ENCODE measurements around the gene CRB1.

The CRB1 gene

GRCh38 chr1:197440715-197441114 lies 172.7 kb downstream of the CRB1 start:
- Histone ChIP-seq H2AK5ac (ENCODE audit: low read depth, low read length) (no peak overlapping the region), H2AFZ (ENCODE audit: low read length) (no peak overlapping the region), H2BK120ac (ENCODE audit: low read depth, low read length) (no peak overlapping the region), H3K27me3 (ENCODE audit: control insufficient read depth in 3 of 3, insufficient read depth in 3 of 3, low read depth in 1 of 3, low read length in 3 of 3) (no peaks in the 10 kb centered on the region), H2BK12ac (ENCODE audit: low read length) (no peak overlapping the region), H2BK15ac (ENCODE audit: low read length) (no peak overlapping the region), H3K4me3 (ENCODE audit: low read length in 2 of 2) (no peak overlapping the region), H3K79me1 (ENCODE audit: low read depth, low read length) (no peaks in the 10 kb centered on the region), H2BK5ac (ENCODE audit: low read length) (no peak overlapping the region), H3K9ac (ENCODE audit: low read depth, low read length, poor library complexity) (no peak overlapping the region), H4K91ac (ENCODE audit: low read depth, low read length, poor library complexity) (no peak overlapping the region), H3K9me3 (replicated peaks in 1 of 2; ENCODE audit: control insufficient read depth in 2 of 2, insufficient read depth in 1 of 2, low read depth in 1 of 2, low read length in 2 of 2) (no peaks in the 10 kb centered on the region), H3K4me1 (ENCODE audit: control insufficient read depth in 2 of 2, insufficient read depth in 1 of 2, low read depth in 1 of 2, low read length in 2 of 2) (peaks cover 3 to 30% of the 10 kb centered on the region in 2 donors), H3K14ac (ENCODE audit: low read length) (no peak overlapping the region), H3K27ac (replicated peaks; ENCODE audit: low read length) (no peak overlapping the region), H3K36me3 (replicated peaks in 1 of 2; ENCODE audit: control insufficient read depth in 2 of 2, insufficient read depth in 2 of 2, low read length in 2 of 2) (no peaks in the 10 kb centered on the region), H3K23ac (ENCODE audit: low read depth, low read length, poor library complexity) (no peak overlapping the region), H4K8ac (ENCODE audit: low read depth, low read length) (no peak overlapping the region), H3K18ac (ENCODE audit: low read length) (no peak overlapping the region), H3K4ac (ENCODE audit: low read length) (no peak overlapping the region), H3K4me2 (ENCODE audit: insufficient read depth, low read length, poor library complexity, severe bottlenecking) (no peak overlapping the region)
- no CpG with 5 or more reads among the region's 2 CpGs for WGBS, 2 donors (ENCODE audit: extremely low coverage in 2 of 2, insufficient read length in 2 of 2, insufficient replicate concordance in 1 of 2)
- DNase-seq (ENCODE audit: low spot score), result no peak

DNA sequence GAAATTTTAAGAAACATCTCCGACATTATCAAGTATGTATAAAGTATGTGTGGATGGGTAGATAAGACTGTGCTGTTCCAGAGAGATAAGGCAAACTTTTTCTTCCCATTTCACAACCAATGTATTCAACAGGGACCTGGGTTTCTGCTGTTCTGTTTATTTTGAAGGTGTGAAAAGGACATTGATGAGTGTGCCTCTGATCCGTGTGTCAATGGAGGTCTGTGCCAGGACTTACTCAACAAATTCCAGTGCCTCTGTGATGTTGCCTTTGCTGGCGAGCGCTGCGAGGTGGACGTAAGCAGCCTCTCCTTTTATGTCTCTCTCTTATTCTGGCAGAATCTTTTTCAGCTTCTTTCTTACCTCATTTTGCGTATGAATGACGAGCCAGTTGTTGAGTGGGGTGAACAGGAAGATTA lies 174.0 kb downstream of the CRB1 start:
- no CpG with 5 or more reads among the region's 8 CpGs for WGBS, 2 donors (ENCODE audit: extremely low coverage in 2 of 2, insufficient read length in 2 of 2, insufficient replicate concordance in 1 of 2)
- Histone ChIP-seq H2BK12ac (ENCODE audit: low read length) (no peak overlapping the region), H2BK15ac (ENCODE audit: low read length) (no peak overlapping the region), H2BK120ac (ENCODE audit: low read depth, low read length) (no peak overlapping the region), H3K27me3 (ENCODE audit: control insufficient read depth in 3 of 3, insufficient read depth in 3 of 3, low read depth in 1 of 3, low read length in 3 of 3) (no peaks in the 10 kb centered on the region), H4K8ac (ENCODE audit: low read depth, low read length) (no peak overlapping the region), H3K4me1 (ENCODE audit: control insufficient read depth in 2 of 2, insufficient read depth in 1 of 2, low read depth in 1 of 2, low read length in 2 of 2) (peaks cover 3 to 23% of the 10 kb centered on the region in 2 donors), H3K4me3 (ENCODE audit: low read length in 2 of 2) (no peak overlapping the region), H3K27ac (replicated peaks; ENCODE audit: low read length) (no peak overlapping the region), H2BK5ac (ENCODE audit: low read length) (no peak overlapping the region), H3K23ac (ENCODE audit: low read depth, low read length, poor library complexity) (no peak overlapping the region), H3K9ac (ENCODE audit: low read depth, low read length, poor library complexity) (no peak overlapping the region), H2AFZ (ENCODE audit: low read length) (peak overlapping the region; percentile 68), H3K36me3 (replicated peaks in 1 of 2; ENCODE audit: control insufficient read depth in 2 of 2, insufficient read depth in 2 of 2, low read length in 2 of 2) (no peaks in the 10 kb centered on the region), H2AK5ac (ENCODE audit: low read depth, low read length) (no peak overlapping the region), H3K9me3 (replicated peaks in 1 of 2; ENCODE audit: control insufficient read depth in 2 of 2, insufficient read depth in 1 of 2, low read depth in 1 of 2, low read length in 2 of 2) (no peaks in the 10 kb centered on the region), H3K79me1 (ENCODE audit: low read depth, low read length) (no peaks in the 10 kb centered on the region), H3K4me2 (ENCODE audit: insufficient read depth, low read length, poor library complexity, severe bottlenecking) (no peak overlapping the region), H3K14ac (ENCODE audit: low read length) (no peak overlapping the region), H4K91ac (ENCODE audit: low read depth, low read length, poor library complexity) (no peak overlapping the region), H3K4ac (ENCODE audit: low read length) (no peak overlapping the region), H3K18ac (ENCODE audit: low read length) (no peak overlapping the region)
- DNase-seq (ENCODE audit: low spot score), result no peak

DNA sequence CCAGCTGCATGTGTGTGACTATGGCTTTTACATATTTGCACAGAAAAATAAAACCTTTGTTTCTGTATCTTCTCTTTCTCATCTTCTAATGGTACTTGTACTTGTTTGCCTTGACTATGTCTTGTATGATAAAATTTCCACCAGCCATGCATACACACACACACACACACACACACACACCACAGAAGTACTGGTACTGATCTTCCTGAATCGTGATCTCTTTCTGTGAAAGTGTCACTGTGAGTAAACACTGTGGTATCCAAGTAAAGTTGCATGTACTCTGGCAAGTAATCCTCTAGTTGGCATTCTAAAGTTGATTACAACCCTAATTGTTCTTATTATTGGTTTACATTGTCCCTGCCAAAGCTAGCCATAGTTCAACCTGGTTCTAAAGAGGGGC lies 176.7 kb downstream of the CRB1 start:
- Histone ChIP-seq H3K9me3 (replicated peaks in 1 of 2; ENCODE audit: control insufficient read depth in 2 of 2, insufficient read depth in 1 of 2, low read depth in 1 of 2, low read length in 2 of 2) (no peaks in the 10 kb centered on the region), H3K27me3 (ENCODE audit: control insufficient read depth in 3 of 3, insufficient read depth in 3 of 3, low read depth in 1 of 3, low read length in 3 of 3) (no peaks in the 10 kb centered on the region), H3K4me3 (ENCODE audit: low read length in 2 of 2) (no peak overlapping the region), H3K79me1 (ENCODE audit: low read depth, low read length) (no peaks in the 10 kb centered on the region), H4K91ac (ENCODE audit: low read depth, low read length, poor library complexity) (no peak overlapping the region), H3K18ac (ENCODE audit: low read length) (no peak overlapping the region), H3K4me1 (ENCODE audit: control insufficient read depth in 2 of 2, insufficient read depth in 1 of 2, low read depth in 1 of 2, low read length in 2 of 2) (peaks cover 3 to 7% of the 10 kb centered on the region in 2 donors), H2AK5ac (ENCODE audit: low read depth, low read length) (no peak overlapping the region), H2BK12ac (ENCODE audit: low read length) (no peak overlapping the region), H3K36me3 (replicated peaks in 1 of 2; ENCODE audit: control insufficient read depth in 2 of 2, insufficient read depth in 2 of 2, low read length in 2 of 2) (no peaks in the 10 kb centered on the region), H3K23ac (ENCODE audit: low read depth, low read length, poor library complexity) (no peak overlapping the region), H2AFZ (ENCODE audit: low read length) (no peak overlapping the region), H2BK5ac (ENCODE audit: low read length) (no peak overlapping the region), H2BK15ac (ENCODE audit: low read length) (no peak overlapping the region), H3K14ac (ENCODE audit: low read length) (no peak overlapping the region), H2BK120ac (ENCODE audit: low read depth, low read length) (no peak overlapping the region), H3K27ac (replicated peaks; ENCODE audit: low read length) (no peak overlapping the region), H3K9ac (ENCODE audit: low read depth, low read length, poor library complexity) (no peak overlapping the region), H3K4ac (ENCODE audit: low read length) (no peak overlapping the region), H3K4me2 (ENCODE audit: insufficient read depth, low read length, poor library complexity, severe bottlenecking) (no peak overlapping the region), H4K8ac (ENCODE audit: low read depth, low read length) (no peak overlapping the region)
- no peak for DNase-seq (ENCODE audit: low spot score)
- no CpG with 5 or more reads among the region's 1 CpG for WGBS, 2 donors (ENCODE audit: extremely low coverage in 2 of 2, insufficient read length in 2 of 2, insufficient replicate concordance in 1 of 2)

- Histone ChIP-seq H3K4me1 (ENCODE audit: control insufficient read depth in 2 of 2, insufficient read depth in 1 of 2, low read depth in 1 of 2, low read length in 2 of 2) (no peaks in the 10 kb centered on the region), H2AFZ (ENCODE audit: low read length) (no peak overlapping the region), H3K9ac (ENCODE audit: low read depth, low read length, poor library complexity) (no peak overlapping the region), H2AK5ac (ENCODE audit: low read depth, low read length) (no peak overlapping the region), H3K4me3 (ENCODE audit: low read length in 2 of 2) (no peak overlapping the region), H3K36me3 (replicated peaks in 1 of 2; ENCODE audit: control insufficient read depth in 2 of 2, insufficient read depth in 2 of 2, low read length in 2 of 2) (no peaks in the 10 kb centered on the region), H3K4me2 (ENCODE audit: insufficient read depth, low read length, poor library complexity, severe bottlenecking) (no peak overlapping the region), H3K27ac (replicated peaks; ENCODE audit: low read length) (no peak overlapping the region), H3K79me1 (ENCODE audit: low read depth, low read length) (no peaks in the 10 kb centered on the region), H2BK5ac (ENCODE audit: low read length) (no peak overlapping the region), H4K91ac (ENCODE audit: low read depth, low read length, poor library complexity) (no peak overlapping the region), H3K14ac (ENCODE audit: low read length) (no peak overlapping the region), H2BK15ac (ENCODE audit: low read length) (no peak overlapping the region), H3K27me3 (ENCODE audit: control insufficient read depth in 3 of 3, insufficient read depth in 3 of 3, low read depth in 1 of 3, low read length in 3 of 3) (no peaks in the 10 kb centered on the region), H2BK120ac (ENCODE audit: low read depth, low read length) (no peak overlapping the region), H3K4ac (ENCODE audit: low read length) (no peak overlapping the region), H3K23ac (ENCODE audit: low read depth, low read length, poor library complexity) (no peak overlapping the region), H2BK12ac (ENCODE audit: low read length) (no peak overlapping the region), H3K18ac (ENCODE audit: low read length) (no peak overlapping the region), H4K8ac (ENCODE audit: low read depth, low read length) (no peak overlapping the region), H3K9me3 (replicated peaks in 1 of 2; ENCODE audit: control insufficient read depth in 2 of 2, insufficient read depth in 1 of 2, low read depth in 1 of 2, low read length in 2 of 2) (no peaks in the 10 kb centered on the region)
- no peak for DNase-seq (ENCODE audit: low spot score)
- no CpG with 5 or more reads among the region's 2 CpGs for WGBS, 2 donors (ENCODE audit: extremely low coverage in 2 of 2, insufficient read length in 2 of 2, insufficient replicate concordance in 1 of 2)
Measured at GRCh38 chr1:197448121-197448779, 180.2 kb downstream of the CRB1 start.
